Effector memory CD8-positive, alpha-beta T cell (primary cell): Measurements from ENCODE around the gene AP2A2.

Experiments used
- ATAC-seq: fragments of 150-1000 bp; cut with Tn5 transposase; replicated peaks from 2 replicates; pipeline ENCODE4 v1.10.0; 2021; ENCODE audit warnings: mild to moderate bottlenecking, moderate library complexity
- DNase-seq, 3 experiments: peaks; one replicate each; pipeline ENCODE4 v3.0.0; 2021
- H3K27ac Mint-ChIP-seq, 2 donors: one replicate each; pipeline ENCODE4 v1.8.0; 2022; ENCODE audit warnings: mild to moderate bottlenecking in 2 of 2, mixed read lengths in 2 of 2, moderate library complexity in 2 of 2
- H3K27me3 Mint-ChIP-seq, 2 donors: one replicate each; pipeline ENCODE4 v1.8.0; 2022; ENCODE audit warnings: mixed read lengths in 2 of 2
- H3K36me3 Mint-ChIP-seq: one replicate; pipeline ENCODE4 v1.8.0; 2022; ENCODE audit warnings: mild to moderate bottlenecking, moderate library complexity, mixed read lengths; ENCODE audit not compliant: insufficient read depth
- H3K4me1 Mint-ChIP-seq, 2 donors: one replicate each; pipeline ENCODE4 v1.8.0; 2022; ENCODE audit warnings: low read depth in 2 of 2, mixed read lengths in 2 of 2
- H3K4me3 Mint-ChIP-seq, 2 donors: one replicate each; pipeline ENCODE4 v1.8.0; 2022; ENCODE audit warnings: mild to moderate bottlenecking in 2 of 2, mixed read lengths in 2 of 2, moderate library complexity in 2 of 2
- H3K9me3 Mint-ChIP-seq, 2 donors: one replicate each; pipeline ENCODE4 v1.8.0; 2022; ENCODE audit warnings: mixed read lengths in 2 of 2

Gene AP2A2

DNA sequence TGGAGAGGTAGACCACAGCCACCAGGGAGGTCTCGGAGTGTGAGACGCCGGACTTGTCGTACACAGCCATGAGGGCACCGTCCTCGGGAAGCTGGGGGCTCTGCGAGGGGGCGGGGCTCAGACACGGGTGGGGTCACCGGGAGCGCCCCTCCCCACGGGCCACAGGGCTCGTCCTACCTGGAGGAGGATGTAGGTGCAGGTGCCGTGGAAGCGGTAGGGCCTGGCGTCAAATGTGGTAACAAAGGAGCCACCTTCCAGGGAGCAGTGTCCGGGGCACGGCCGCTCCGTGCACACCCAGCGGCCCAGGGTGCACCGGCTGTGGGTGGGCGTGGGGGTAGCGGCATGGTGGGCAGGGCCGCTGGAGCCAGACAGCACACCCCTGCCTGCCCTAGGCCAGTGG is 103.4 kb downstream of the AP2A2 start:
- no peaks in the 10 kb centered on the region for H3K27me3 Mint-ChIP-seq
- ATAC-seq = no peak
- H3K9me3 Mint-ChIP-seq = peaks cover 6 to 9% of the 10 kb centered on the region in 2 donors
- no peaks in the 10 kb centered on the region for H3K4me1 Mint-ChIP-seq
- H3K27ac Mint-ChIP-seq = no peak overlapping the region
- H3K4me3 Mint-ChIP-seq = no peak overlapping the region
- DNase-seq = no peak
- H3K36me3 Mint-ChIP-seq = peaks cover 10% of the 10 kb centered on the region

DNA sequence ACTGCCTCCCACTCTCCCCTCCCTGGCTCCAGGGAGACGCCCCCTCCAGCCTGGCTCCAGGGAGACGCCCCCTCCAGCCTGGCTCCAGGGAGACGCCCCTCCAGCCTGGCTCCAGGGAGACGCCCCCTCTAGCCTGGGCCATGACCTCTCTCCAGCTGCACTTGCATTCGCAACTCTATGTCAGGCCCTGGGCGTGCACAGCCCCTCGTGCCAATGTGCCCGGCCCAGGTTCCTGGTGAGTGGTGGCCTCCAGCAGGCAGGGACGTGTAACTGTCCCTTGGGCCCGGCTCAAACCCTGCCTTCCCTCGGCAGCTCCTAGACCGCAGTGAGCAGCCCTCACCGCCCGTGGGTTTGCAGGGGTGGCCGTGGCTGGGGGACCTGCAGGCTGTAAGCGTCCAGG is 104.0 kb downstream of the AP2A2 start:
- ATAC-seq = no peak
- H3K27ac Mint-ChIP-seq = no peak overlapping the region
- H3K4me1 Mint-ChIP-seq = no peaks in the 10 kb centered on the region
- no peaks in the 10 kb centered on the region for H3K27me3 Mint-ChIP-seq
- H3K36me3 Mint-ChIP-seq = peaks cover 10% of the 10 kb centered on the region
- DNase-seq = no peak
- H3K4me3 Mint-ChIP-seq = no peak overlapping the region
- H3K9me3 Mint-ChIP-seq = peaks cover 6 to 9% of the 10 kb centered on the region in 2 donors

DNA sequence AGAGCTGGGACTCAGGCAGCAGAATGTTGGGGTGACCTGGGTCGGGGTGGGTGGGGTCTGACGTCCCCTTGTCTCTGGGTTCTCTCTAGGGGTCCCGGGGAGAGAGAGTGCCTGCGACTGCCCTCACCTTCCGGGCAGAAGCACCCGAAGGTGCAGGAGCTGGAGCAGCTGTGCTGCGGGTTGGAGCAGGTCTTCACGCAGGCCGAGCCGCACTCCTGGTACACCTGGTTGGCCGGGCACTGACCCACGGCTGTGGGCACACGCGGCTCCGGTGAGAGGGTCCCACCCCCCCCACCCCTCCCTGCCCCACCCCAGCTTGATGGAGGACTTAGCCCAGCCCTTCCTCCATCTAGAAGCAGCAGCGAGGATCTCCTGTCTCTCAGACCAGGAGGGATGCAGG is 104.4 kb downstream of the AP2A2 start:
- ATAC-seq (no peak), DNase-seq (no peak)
- peaks cover 10% of the 10 kb centered on the region for H3K36me3 Mint-ChIP-seq
- H3K4me1 Mint-ChIP-seq = no peaks in the 10 kb centered on the region
- H3K4me3 Mint-ChIP-seq = no peak overlapping the region
- H3K9me3 Mint-ChIP-seq = peaks cover 6 to 9% of the 10 kb centered on the region in 2 donors
- no peaks in the 10 kb centered on the region for H3K27me3 Mint-ChIP-seq
- H3K27ac Mint-ChIP-seq = no peak overlapping the region

DNA sequence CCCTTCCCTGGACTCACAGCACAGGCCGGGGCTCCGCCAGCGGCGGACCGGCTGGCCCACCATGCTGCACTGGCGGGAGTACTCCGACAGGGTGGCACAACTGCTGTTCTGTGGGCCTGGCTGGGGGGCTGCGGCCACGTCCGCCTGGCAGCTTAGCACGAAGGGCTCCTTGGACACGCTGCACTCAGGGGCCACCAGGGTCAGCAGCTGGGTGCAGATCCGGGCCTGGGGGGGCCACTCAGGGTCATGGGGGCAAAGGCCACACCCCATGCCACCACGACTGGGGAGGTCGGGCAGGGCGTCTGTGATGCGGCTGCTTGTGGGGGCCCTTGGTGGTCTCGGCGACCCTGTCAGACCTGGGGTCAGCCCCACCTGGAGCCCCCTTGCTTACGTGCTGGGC is 104.9 kb downstream of the AP2A2 start:
- Mint-ChIP-seq H3K27me3 (no peaks in the 10 kb centered on the region), H3K4me3 (no peak overlapping the region), H3K9me3 (peaks cover 6 to 9% of the 10 kb centered on the region in 2 donors), H3K36me3 (peaks cover 10% of the 10 kb centered on the region), H3K4me1 (no peaks in the 10 kb centered on the region), H3K27ac (no peak overlapping the region)
- DNase-seq (no peak), ATAC-seq (no peak)

DNA sequence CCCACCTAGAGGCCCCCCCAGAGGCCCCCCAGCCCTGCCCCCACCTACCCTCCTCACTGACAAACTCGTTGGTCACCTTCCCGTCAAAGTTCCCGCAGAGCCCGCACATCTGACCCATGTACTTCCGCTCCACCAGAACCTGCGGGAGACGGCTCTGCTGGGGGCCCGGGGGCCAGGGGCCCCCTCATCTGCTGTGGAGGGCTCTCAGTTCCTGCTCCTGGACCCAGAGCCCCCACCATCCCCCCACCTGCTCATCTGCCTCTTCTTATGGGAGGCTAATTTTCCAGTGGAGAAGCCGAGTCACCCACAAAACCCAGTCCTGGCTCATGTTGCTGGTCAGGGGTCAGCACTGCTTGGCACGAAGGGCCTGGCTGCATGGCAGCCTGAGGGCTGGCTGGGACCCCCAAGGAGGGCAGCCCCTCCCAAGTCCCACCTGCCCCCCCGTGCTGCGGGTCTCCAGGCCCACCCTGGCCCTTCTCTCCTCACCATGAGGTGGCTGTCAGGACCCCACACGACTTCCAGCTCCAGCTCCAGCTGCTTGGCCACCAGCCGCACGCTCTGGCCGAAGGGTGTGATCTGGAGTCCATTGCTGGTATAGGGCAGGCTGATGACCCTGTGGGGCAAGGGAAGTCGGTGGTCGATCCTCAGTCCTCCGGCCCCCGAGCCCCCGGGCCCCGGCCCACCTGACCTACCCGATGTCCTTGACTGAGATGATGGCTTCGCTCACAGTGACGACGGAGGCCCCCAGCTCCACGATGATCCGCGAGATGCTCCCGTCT is 105.6 kb downstream of the AP2A2 start:
- DNase-seq = no peak
- H3K4me1 Mint-ChIP-seq = no peaks in the 10 kb centered on the region
- peaks cover 10% of the 10 kb centered on the region for H3K36me3 Mint-ChIP-seq

DNA sequence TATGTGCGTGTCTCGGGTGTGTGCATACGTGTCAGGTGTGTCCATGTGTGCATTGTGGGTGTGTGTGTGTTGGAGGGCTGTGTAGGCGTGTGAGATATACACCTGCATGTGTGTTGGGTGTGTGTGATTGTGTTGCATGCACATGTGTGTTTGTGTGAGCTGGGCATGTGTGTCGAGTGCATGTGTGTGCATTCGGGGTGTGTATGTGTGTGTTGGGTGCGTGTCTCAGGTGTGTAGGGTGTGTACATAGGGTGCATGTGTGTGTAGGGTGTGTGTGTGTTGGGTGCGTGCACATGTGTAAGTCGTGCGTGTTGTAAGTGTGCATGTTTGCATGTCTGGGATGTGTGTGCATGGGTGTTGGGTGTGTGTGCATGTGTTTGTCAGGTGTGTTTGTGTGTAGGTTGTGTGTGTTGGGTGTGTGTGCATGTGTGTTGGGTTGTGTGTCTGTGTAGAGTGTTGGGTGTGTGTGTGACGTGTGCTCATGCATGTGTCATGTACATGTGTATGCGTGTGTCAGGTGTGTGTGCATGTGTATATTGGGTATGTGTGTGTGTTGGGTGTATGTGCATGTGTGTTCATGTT is 106.7 kb downstream of the AP2A2 start:
- ATAC-seq (no peak), DNase-seq (no peak)
- Mint-ChIP-seq H3K4me1 (no peaks in the 10 kb centered on the region), H3K36me3 (peaks cover 10% of the 10 kb centered on the region), H3K4me3 (no peak overlapping the region), H3K9me3 (peaks cover 6 to 9% of the 10 kb centered on the region in 2 donors), H3K27me3 (no peaks in the 10 kb centered on the region), H3K27ac (peak overlapping the region in 1 of 2 donors; percentile 35)

More for the DNA sequence above, 105.6 kb downstream of the AP2A2 start:
- H3K4me3 Mint-ChIP-seq = no peak overlapping the region
- no peak for ATAC-seq
- H3K27me3 Mint-ChIP-seq = no peaks in the 10 kb centered on the region
- peaks cover 6 to 9% of the 10 kb centered on the region in 2 donors for H3K9me3 Mint-ChIP-seq
- H3K27ac Mint-ChIP-seq = peak overlapping the region in 1 of 2 donors; percentile 52

DNA sequence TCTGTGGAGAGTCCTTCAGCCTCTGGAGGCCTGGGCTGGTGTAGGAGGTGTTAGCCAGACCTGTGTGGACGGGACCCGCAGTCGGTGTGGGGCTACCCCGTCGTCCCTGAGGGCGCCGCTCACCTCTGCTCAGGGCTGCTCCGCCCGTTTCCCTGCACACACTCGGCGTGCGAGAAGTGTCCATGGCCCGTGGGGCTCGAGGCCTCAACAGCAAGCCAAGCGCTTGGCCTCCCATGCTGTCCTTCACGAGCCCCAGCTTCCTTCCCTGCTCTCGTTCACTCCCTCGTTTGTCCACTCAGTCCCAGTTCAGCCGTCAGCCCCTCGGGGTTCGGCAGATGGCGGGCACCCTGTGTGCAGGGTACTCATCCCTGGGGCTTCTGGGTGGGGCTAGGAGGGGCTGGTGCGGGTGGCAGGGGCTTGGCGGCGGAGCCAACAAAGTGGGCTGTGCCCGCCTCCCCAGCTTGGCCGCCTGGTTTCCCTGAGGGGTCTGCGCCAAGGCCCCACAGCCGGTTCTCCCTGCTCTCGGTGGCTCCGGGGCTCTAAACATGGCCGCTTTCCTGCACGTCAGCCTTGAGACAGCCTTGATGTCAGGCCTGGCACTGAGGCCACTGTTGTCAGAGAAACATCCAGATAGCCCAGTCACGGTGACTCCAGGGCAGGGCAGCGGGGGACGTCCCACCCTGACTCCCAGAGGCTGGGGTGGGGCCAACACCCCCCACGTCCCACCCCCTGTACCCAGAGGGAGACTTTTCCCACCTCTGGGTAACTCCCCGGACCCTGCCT is 107.5 kb downstream of the AP2A2 start:
- DNase-seq = no peak
- no peak for ATAC-seq
- Mint-ChIP-seq H3K27ac (peak overlapping the region in 1 of 2 donors; percentile 41), H3K36me3 (peaks cover 12% of the 10 kb centered on the region), H3K4me3 (no peak overlapping the region), H3K4me1 (no peaks in the 10 kb centered on the region), H3K27me3 (peaks cover 0 to 3% of the 10 kb centered on the region in 2 donors), H3K9me3 (peaks cover 6 to 9% of the 10 kb centered on the region in 2 donors)

DNA sequence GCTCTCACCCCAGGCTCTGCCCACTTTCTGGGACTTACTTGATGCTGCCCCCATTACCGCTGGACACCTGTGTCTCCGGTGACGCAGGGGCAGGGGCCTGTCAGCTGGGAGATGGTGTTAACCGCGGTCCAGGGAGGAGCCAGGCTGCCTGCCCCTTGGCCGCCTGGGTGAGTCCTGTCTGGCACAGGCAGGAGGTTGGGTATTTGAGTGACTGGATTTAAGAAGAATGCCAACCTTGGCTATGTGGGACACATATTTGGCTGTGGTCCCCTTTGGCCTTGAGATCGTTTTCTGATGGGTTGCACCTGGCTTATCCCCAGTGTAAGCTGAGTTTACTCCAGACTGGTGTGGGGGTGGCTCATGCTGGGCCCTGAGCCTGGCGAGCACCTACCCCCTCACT is 108.3 kb downstream of the AP2A2 start:
- DNase-seq = no peak
- Mint-ChIP-seq H3K9me3 (peaks cover 6 to 9% of the 10 kb centered on the region in 2 donors), H3K27ac (peak overlapping the region in 1 of 2 donors; percentile 41), H3K4me1 (no peaks in the 10 kb centered on the region), H3K36me3 (peaks cover 6% of the 10 kb centered on the region), H3K4me3 (no peak overlapping the region), H3K27me3 (peaks cover 0 to 7% of the 10 kb centered on the region in 2 donors)
- ATAC-seq = no peak

DNA sequence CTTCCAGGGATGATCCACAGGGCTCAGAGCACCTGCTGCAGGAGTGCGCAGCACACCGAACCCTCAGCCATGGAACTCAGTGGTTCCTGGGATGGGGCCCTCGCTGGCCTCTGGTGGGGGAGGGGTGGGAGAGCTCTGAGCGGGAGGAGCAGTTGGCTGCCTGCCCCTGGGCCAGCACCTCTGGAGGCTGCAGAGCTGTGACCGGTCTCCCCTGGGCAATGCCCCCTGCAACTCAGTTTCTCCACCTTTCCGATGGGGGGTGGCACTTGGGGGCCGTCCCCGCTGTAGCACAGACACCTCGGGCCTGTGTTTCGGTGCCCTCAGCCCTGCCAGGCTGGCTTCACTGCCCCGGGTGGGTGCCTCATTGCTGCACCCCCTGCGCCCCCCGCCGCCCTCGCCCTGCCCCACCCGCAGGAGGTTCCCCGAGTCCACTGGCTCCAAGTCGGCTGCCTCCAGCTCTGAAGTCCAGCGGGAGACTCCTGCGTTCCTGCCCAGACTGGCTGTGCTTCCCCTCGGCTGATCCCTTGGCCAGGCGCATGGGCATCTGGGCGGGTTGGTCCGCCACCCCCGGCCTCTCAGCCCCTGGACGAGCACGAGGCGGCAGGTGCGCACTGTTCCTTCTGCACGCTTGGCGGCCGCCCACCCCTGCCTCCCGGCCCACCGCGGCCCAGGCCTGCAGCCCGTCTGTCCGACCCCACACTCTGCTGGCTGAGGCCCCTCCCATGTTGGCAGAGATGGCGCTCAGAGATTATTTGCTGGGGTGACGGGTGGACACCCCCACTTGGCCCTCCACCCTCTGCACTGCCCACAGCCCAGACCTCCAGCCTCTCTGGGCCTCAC is 109.0 kb downstream of the AP2A2 start:
- Mint-ChIP-seq H3K36me3 (peaks cover 5% of the 10 kb centered on the region), H3K4me3 (no peak overlapping the region), H3K27me3 (peaks cover 0 to 7% of the 10 kb centered on the region in 2 donors), H3K9me3 (peaks cover 6 to 9% of the 10 kb centered on the region in 2 donors), H3K4me1 (no peaks in the 10 kb centered on the region), H3K27ac (no peak overlapping the region)
- ATAC-seq = no peak
- no peak for DNase-seq

DNA sequence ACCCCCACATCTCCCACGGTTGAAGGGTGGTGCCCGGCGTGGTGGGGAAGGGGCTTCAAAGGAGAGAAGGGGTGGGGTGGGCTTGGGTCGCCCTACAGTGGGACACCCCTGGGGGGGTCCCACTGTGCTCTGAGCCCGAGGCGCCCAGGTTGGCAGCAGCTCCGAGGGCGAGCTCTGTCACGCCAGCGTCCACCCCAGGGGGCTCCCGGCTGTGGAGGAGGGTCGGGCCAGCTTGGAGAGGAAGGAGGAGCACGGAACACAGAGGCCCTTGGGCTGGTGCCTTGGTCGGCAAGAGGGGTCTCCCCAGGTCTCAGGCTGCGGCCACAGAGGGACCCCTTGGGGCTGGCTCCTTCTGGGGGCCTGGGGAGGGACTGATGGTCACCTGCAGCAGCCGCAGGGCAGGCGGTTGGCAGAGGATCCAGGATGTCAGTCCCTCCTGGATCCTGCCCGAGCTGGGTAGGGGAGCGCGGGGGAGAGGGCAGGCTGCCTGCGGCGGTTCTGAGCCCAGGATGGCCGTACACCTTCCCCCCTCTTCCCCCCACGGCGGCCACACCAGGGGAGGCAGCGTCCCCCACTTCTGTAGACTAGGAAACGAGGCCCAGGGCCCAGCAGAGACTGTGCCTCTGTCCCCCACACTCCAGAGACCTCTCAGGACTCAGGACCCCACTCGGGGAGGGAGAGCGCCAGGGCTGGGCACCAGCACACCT is 110.1 kb downstream of the AP2A2 start:
- DNase-seq = no peak
- H3K9me3 Mint-ChIP-seq = peaks cover 6 to 9% of the 10 kb centered on the region in 2 donors
- H3K4me3 Mint-ChIP-seq = no peak overlapping the region
- peaks cover 3% of the 10 kb centered on the region for H3K36me3 Mint-ChIP-seq
- peaks cover 0 to 7% of the 10 kb centered on the region in 2 donors for H3K27me3 Mint-ChIP-seq
- H3K4me1 Mint-ChIP-seq = no peaks in the 10 kb centered on the region
- no peak overlapping the region for H3K27ac Mint-ChIP-seq
- no peak for ATAC-seq

DNA sequence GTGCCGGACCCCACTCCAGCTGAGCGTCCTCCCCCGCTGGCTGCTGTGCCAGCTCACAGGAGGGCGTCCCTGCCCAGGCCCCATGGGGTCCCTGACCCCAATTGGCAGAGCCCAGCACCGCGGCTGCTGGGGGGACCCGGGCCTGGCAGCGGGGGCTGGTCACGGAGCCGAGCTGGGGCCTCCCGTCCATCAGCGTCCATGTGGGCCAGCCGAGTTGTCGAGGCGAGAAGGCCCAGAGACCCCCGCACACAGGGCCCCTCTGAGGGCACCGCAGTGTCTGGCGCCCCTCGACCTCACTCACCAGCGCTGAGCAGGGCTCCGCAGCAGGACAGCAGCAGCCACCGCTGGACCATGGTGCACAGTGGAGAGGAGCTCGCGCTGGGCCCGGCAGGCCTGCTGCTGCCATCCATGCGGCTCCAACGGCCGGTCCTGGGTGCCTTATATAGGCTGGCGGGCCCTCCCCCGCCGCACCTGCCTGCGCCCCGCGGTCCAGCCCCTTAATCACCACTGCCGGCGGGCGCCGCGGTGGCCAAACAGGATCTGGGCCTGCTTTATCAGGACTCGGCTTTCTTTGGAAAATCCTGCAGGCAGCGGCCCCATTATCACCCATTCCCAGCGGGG is 110.7 kb downstream of the AP2A2 start, which contains the start of gene MUC6:
MUC6 (minus strand) TSS at position 416 of the 621 bp plus-strand sequence; CDS start at position 353, 63 bp downstream.
- Mint-ChIP-seq H3K4me1 (no peaks in the 10 kb centered on the region), H3K36me3 (peaks cover 3% of the 10 kb centered on the region), H3K27ac (no peak within 1 kb of the TSS), H3K27me3 (peaks cover 0 to 7% of the 10 kb centered on the region in 2 donors), H3K9me3 (peaks cover 6 to 9% of the 10 kb centered on the region in 2 donors), H3K4me3 (no peak within 1 kb of the TSS)
- DNase-seq (no peak), ATAC-seq (no peak)

DNA sequence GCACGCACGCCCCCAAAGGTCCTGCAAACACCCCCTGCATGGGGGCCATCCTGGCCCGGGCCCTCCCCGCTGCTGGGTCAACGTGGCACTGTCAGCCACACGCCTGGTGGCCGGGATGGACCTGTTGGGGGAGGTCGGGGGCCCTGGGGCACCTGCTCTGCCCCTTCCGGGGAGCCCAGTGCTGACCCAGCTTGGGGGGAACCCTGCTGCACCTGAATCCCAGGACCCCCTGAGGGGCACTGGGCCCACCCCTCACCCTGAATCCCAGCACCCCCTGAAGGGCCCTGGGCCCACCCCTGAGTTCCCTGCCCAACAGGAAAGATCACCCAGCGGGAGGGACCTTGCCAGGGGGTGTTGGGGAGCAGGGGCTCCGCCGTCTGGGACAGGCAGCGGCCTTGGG is 111.3 kb downstream of the AP2A2 start:
- Mint-ChIP-seq H3K27me3 (peaks cover 0 to 7% of the 10 kb centered on the region in 2 donors), H3K27ac (no peak overlapping the region), H3K4me1 (no peaks in the 10 kb centered on the region), H3K9me3 (peaks cover 6 to 7% of the 10 kb centered on the region in 2 donors), H3K4me3 (no peak overlapping the region), H3K36me3 (peaks cover 3% of the 10 kb centered on the region)
- ATAC-seq (no peak), DNase-seq (no peak)
